Hepatocyte (in vitro differentiated cells): ENCODE results near the gene SSTR1. TPM values are rescaled to one million over a fixed set of nuclear protein-coding genes. Genes with fewer than 3 reads are reported as not detected.

Experiments used
- DNase-seq: peaks from one replicate; pipeline ENCODE4 v3.0.0-alpha.2; 2016; ENCODE audit warnings: low spot score
- H2AFZ ChIP-seq: fragments of 200-600 bp; sonication (generic); 2 replicates; pipeline ENCODE4 v1.6.0; 2016; ENCODE audit warnings: antibody characterized with exemption, mild to moderate bottlenecking
- H3K27ac ChIP-seq: fragments of 200-600 bp; sonication (generic); 2 replicates; pipeline ENCODE4 v1.5.1; 2016; ENCODE audit warnings: mild to moderate bottlenecking
- H3K27me3 ChIP-seq: fragments of 200-600 bp; sonication (generic); 2 replicates; pipeline ENCODE4 v1.6.1; 2016
- H3K36me3 ChIP-seq: fragments of 200-600 bp; sonication (generic); replicated peaks from 2 replicates; pipeline ENCODE4 v1.5.1; 2016; ENCODE audit warnings: low read depth; ENCODE audit not compliant: insufficient read depth
- H3K4me1 ChIP-seq: fragments of 200-600 bp; sonication (generic); 2 replicates; pipeline ENCODE4 v1.5.1; 2016; ENCODE audit warnings: mild to moderate bottlenecking, moderate library complexity; ENCODE audit not compliant: insufficient read depth
- H3K4me2 ChIP-seq: fragments of 200-600 bp; sonication (generic); 2 replicates; pipeline ENCODE4 v1.6.0; 2016
- H3K4me3 ChIP-seq: fragments of 200-600 bp; sonication (generic); 2 replicates; pipeline ENCODE4 v1.5.1; 2016; ENCODE audit warnings: mild to moderate bottlenecking
- H3K79me2 ChIP-seq: fragments of 200-600 bp; sonication (generic); 2 replicates; pipeline ENCODE4 v1.6.0; 2017; ENCODE audit warnings: mild to moderate bottlenecking
- H3K9me2 ChIP-seq: fragments of 200-600 bp; sonication (generic); replicated peaks from 2 replicates; pipeline ENCODE4 v1.6.0; 2017; ENCODE audit warnings: mild to moderate bottlenecking; ENCODE audit not compliant: insufficient read depth
- H3K9me3 ChIP-seq: fragments of 200-600 bp; sonication (generic); 2 replicates; pipeline ENCODE4 v1.5.1; 2016; ENCODE audit warnings: low read depth, mild to moderate bottlenecking
- H4K20me1 ChIP-seq: fragments of 200-600 bp; sonication (generic); 2 replicates; pipeline ENCODE4 v1.6.0; 2016; ENCODE audit warnings: mild to moderate bottlenecking; ENCODE audit not compliant: insufficient read depth, poor library complexity, severe bottlenecking
- CTCF ChIP-seq: fragments of 200-600 bp; sonication (generic); IDR thresholded peaks from 2 replicates; pipeline ENCODE4 v1.5.1; 2016; ENCODE audit warnings: antibody characterized with exemption, mild to moderate bottlenecking; ENCODE audit not compliant: poor library complexity
- EZH2 ChIP-seq: fragments of 200-600 bp; sonication (generic); IDR thresholded peaks from 2 replicates; pipeline ENCODE4 v1.6.1; 2016; ENCODE audit warnings: antibody characterized with exemption, mild to moderate bottlenecking, borderline replicate concordance
- EZH2phosphoT487 ChIP-seq: fragments of 200-600 bp; sonication (generic); IDR thresholded peaks from one replicate; pipeline ENCODE4 v1.6.1; 2018; ENCODE audit warnings: antibody characterized with exemption, mild to moderate bottlenecking, low read depth, moderate library complexity; ENCODE audit not compliant: unreplicated experiment, severe bottlenecking
- WGBS: methylation state at CpG from one replicate; pipeline ENCODE4 v1.1.6; 2016; ENCODE audit warnings: low lambda C conversion rate; ENCODE audit errors: missing lambda C conversion rate; 5-methylcytosine and 5-hydroxymethylcytosine counted together
- polyA plus RNA-seq: library from polyadenylated mRNA; unstranded; fragments of >200 nt; fragmentation: Nextera tagmentation; extraction: Ambion mirVana; gene quantifications from 2 replicates; pipeline ENCODE4 v1.2.1, GENCODE V29; 2016
- total RNA-seq: library from RNA; depleted of rRNA; stranded (reverse); fragments of >200 nt; gene quantifications from 2 replicates; pipeline ENCODE4 v1.2.3, GENCODE V29; 2014

Gene SSTR1
- total and polyA plus RNA-seq, 2 experiments from 2014 or later: 6.0 to 7.1 TPM

GRCh38 chr14:38206689-38207376 is 871 bp upstream of the SSTR1 start:
- Histone ChIP-seq H3K27ac (peak overlapping the region; percentile 98), H2AFZ (peak overlapping the region; percentile 14), H3K36me3 (no peaks in the 10 kb centered on the region), H3K4me2 (peak overlapping the region; percentile 89), H3K4me1 (peaks cover 21% of the 10 kb centered on the region), H3K27me3 (peaks cover 40% of the 10 kb centered on the region), H4K20me1 (no peaks in the 10 kb centered on the region), H3K4me3 (peak overlapping the region; percentile 7), H3K9me3 (no peaks in the 10 kb centered on the region), H3K79me2 (no peaks in the 10 kb centered on the region), H3K9me2 (no peaks in the 10 kb centered on the region)
- 58% methylated on average over 2 of the region's 2 CpGs for WGBS
- DNase-seq: no peak
- TF ChIP-seq EZH2phosphoT487: no peak
- no peak for TF ChIP-seq CTCF
- no peak for TF ChIP-seq EZH2

- no peaks in the 10 kb centered on the region for H3K79me2 ChIP-seq
- peaks cover 45% of the 10 kb centered on the region for H3K27me3 ChIP-seq
- DNase-seq: peak; percentile 14
- H3K36me3 ChIP-seq: no peaks in the 10 kb centered on the region
- peak overlapping the region; percentile 89 for H3K4me2 ChIP-seq
- no peaks in the 10 kb centered on the region for H3K9me3 ChIP-seq
- TF ChIP-seq EZH2phosphoT487: no peak
- no peak for TF ChIP-seq EZH2
- no peak for TF ChIP-seq CTCF
- H3K27ac ChIP-seq: peak overlapping the region; percentile 98
- no peaks in the 10 kb centered on the region for H4K20me1 ChIP-seq
- WGBS: 25% methylated on average over 5 of the region's 5 CpGs
- peaks cover 21% of the 10 kb centered on the region for H3K4me1 ChIP-seq
- peak overlapping the region; percentile 7 for H3K4me3 ChIP-seq
- no peaks in the 10 kb centered on the region for H3K9me2 ChIP-seq
- H2AFZ ChIP-seq: peak overlapping the region; percentile 14
These were observed 348 bp upstream of the SSTR1 start for GRCh38 chr14:38207377-38207735.

GRCh38 chr14:38208618-38209562 is 1.2 kb downstream of the SSTR1 start:
- TF ChIP-seq EZH2phosphoT487: no peak
- TF ChIP-seq EZH2: no peak
- TF ChIP-seq CTCF: peak; percentile 31
- H4K20me1 ChIP-seq: no peaks in the 10 kb centered on the region
- peaks cover 21% of the 10 kb centered on the region for H3K4me1 ChIP-seq
- peak overlapping the region; percentile 98 for H3K27ac ChIP-seq
- no peaks in the 10 kb centered on the region for H3K9me2 ChIP-seq
- H3K4me2 ChIP-seq: peak overlapping the region; percentile 89
- H3K4me3 ChIP-seq: peak overlapping the region; percentile 41
- H2AFZ ChIP-seq: peak overlapping the region; percentile 14
- no peaks in the 10 kb centered on the region for H3K9me3 ChIP-seq
- DNase-seq: peak; percentile 84
- WGBS: 3% methylated on average over 45 of the region's 59 CpGs
- H3K27me3 ChIP-seq: peaks cover 49% of the 10 kb centered on the region
- H3K36me3 ChIP-seq: no peaks in the 10 kb centered on the region
- H3K79me2 ChIP-seq: no peaks in the 10 kb centered on the region
